ENCODE data around the gene GRIK3. TPM values are rescaled to one million over a fixed set of nuclear protein-coding genes. Genes with fewer than 3 reads are reported as not detected.

Gene GRIK3
- total RNA-seq, 1 donor from 2014 or later: not detected

DNA sequence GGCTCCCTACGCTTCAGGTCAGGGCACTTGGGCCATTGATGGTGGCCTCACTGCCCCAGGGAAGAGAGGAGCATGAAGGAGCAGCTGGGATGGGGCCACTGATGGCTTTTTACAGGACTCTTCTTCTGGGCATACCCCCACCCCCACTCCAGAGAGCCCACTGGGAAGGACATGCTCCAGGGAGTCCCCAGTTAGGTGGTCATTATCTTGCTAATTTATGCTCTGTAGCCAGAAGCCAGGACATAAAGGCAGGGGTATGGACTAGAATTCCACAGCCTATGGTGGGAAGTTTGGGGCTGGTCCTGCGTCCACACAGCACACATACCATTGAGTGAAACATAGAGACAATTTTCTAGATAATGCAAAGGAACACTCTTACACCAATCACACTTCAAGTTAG lies 8.8 kb upstream of the GRIK3 start:
- intact Hi-C loops (cut with micrococcal nuclease): no loop called here

DNA sequence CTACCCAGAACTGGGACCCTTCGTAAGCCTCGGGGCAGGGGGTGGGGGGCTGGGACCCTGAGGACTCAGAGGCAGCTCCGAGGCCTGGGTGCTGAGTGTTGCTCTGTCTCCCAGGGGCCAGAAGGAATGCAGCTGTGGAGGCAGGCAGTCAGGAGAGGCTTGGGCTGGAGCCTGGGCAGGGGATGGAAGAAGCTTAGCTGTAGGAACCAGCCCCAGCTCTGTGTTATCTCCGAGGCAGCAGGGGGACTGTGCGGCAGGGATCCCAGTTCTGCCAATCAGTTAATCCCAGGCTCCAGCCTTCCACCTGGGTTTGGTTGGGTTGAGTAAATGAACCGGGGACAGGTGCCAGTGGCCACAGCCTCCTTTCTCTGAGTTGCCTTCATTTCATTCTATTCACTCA lies 8.2 kb upstream of the GRIK3 start:
- intact Hi-C loops (cut with micrococcal nuclease): no loop called here

DNA sequence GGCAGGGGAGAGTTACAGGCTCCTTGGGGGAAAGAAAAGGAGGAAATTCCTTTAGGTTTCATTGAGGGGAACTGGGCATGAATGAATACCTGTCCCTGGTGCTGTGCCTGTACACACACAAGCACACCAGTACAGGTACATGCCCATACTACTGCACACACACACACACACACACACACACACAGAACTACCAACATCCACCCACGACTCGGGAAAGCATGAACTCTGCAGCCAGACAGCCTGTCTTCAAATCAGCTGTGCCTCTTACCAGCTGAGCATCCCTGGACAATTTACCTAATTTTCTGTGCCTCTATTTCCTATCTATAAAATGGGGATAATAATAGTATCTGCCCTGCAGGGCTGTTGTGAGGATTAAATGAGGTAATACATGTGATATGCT lies 7.2 kb upstream of the GRIK3 start:
- intact Hi-C loops (cut with micrococcal nuclease): no loop called here

DNA sequence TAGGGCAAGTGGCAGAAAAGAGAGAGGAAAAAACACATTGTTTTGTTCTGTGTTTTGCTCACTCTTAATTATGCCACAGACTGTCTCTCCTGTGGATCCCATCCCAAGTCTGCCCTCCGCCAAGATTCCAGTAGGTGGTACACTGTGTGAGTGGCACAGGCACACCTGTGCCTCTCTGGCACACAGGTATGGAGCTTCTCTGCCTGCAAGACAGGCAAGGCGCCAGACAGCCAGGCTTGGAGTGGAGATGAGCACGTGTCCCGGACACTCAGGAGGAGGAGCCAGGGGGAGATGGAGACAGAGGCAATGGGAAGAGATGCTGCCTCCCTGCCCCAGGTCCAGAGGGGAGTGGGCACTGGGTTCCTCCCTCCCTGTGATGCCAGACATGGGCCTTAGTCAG lies 6.5 kb upstream of the GRIK3 start:
- intact Hi-C loops (cut with micrococcal nuclease): no loop called here

DNA sequence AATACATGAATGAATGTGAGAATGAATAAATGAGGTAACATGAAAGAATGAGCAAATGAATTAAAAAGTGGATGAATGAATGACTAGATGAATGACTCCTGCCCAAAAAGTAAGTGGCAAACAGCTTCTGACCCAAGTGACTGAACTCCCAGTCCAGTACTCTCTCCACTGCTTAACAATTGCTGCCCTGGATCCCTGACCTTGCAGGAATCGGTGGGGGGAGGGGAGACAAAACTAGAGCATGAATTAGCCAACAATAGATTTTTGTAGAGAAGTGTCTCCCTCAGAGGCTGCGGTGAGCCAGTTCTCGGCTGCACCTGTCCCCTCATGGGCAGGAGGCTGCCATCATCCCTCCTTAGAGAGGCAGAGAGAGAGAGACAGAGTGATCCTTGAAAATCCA lies 5.9 kb upstream of the GRIK3 start:
- intact Hi-C loops (cut with micrococcal nuclease): no loop called here

DNA sequence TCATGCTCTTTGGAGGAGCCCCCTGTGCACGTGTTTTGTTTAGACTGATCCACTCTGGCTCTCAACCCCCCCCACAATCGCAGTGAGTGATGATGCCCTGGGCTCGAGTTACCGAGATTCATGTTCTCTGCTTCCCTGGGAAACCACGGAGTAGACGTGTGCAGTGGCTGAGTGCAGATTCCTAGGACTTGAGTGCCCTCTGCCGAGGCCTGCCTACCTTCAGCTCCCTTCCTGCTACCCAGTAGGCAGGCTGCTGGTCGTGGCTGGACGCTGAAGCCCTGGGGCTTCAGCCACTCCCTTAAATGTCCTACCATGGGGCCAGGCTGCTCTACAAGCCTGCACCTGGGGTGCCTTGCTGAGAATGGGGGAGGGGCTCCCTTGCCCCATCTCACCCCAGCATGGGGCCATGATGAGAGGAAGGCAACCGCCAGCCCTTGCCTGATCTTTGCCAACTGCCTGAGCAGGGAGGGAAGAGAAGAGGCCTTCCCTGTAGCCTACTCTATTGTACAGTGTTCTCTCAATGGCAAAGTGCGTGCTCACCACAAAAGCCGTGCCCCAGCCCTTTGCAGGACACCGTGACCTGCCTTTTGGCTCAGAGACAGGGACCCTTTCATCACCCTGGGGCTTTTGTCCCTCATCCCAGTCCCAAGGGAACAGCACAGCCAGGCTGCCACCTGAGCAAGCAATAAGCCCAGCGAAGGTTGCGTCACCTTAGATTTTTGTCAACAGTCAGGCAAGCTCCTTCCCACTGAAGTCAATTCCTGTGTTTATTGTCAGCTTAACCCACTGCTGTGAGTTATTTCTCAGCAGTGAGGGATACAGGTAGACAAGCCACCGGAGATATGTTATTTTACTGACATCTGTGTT lies 4.1 kb upstream of the GRIK3 start:
- intact Hi-C loops (cut with micrococcal nuclease): no loop called here

DNA sequence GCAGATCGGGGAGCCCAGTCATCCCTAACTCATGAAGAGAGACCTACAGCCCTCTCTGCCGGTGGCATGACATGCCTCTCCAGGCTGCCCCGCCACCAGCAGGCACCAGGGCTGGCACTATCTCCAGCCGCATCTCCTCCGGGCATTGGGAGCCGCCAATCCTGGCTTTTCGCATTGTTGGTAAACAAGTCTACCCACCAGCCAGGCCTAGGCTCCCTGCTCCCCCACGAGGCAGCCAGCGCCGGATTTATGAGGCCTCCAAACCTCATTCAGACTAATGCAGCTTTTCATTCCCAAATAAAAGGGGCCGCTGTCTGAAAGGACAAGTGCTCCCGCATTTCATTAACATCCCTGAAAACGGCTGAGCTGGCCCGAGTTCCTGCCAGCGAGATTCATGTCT lies 3.4 kb upstream of the GRIK3 start:
- intact Hi-C loops (cut with micrococcal nuclease): no loop called here

DNA sequence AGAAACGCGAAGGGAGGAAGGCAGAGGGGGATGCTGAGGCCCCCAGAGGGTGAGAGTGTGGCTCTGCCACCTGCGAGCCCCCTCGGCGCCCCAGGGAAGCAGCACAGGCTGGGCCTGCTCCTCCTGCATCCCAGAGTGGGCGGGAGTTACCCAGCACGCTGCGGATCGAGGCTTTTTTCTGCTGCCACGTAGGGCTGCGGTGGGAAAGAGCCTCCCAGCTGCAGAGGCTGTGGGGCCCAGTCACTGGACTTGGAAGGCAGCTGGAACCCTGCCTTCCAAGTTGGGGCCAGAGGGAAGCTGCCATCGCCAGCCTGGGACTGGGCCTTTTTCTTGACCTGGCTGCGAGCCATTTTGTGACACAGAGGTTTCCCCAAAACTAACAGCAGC lies 2.3 kb upstream of the GRIK3 start:
- intact Hi-C loops (cut with micrococcal nuclease): no loop called here

DNA sequence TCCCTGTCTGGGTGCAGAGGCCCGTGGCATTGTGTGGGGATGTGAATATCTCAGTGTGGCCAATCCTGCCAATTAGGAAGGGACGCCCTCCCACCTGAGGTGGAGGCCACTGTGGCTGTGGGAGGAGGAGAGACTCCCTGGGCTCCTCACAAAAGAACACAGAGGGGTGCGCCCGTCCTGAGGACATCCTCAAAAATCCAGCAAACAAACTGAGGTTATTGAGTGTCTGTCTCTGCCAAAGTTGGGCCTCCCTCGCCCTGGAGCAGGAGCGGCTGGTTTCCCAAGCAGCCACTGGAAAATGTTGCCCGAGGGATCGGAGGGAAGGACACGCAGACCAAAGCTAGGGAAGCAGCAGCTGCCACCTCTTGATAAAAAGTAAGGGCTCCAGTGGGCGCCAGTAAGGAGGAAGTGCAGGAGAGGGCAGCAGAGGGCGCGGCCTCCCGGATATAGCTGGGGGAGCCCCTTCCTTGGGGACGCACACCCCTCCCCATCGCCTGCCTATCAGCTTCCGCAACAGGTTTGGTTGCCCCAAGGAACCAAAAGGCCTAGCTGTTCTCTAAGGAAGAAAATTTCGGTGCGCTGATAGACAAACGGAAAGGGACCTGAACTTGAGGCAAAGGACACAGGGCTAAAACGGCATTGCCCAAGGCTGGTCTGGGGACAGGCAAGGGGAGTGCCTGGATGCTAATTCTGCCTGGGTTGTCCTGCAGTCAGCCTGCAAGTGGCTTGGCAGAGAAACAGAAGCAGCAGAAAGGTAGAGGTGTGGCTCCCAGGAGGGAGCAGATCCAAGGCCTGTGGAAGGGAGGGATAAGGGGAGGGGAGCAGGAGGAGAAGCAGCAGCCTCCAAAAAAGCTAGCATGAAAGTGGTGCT lies 1.7 kb upstream of the GRIK3 start:
- intact Hi-C loops (cut with micrococcal nuclease): no loop called here

DNA sequence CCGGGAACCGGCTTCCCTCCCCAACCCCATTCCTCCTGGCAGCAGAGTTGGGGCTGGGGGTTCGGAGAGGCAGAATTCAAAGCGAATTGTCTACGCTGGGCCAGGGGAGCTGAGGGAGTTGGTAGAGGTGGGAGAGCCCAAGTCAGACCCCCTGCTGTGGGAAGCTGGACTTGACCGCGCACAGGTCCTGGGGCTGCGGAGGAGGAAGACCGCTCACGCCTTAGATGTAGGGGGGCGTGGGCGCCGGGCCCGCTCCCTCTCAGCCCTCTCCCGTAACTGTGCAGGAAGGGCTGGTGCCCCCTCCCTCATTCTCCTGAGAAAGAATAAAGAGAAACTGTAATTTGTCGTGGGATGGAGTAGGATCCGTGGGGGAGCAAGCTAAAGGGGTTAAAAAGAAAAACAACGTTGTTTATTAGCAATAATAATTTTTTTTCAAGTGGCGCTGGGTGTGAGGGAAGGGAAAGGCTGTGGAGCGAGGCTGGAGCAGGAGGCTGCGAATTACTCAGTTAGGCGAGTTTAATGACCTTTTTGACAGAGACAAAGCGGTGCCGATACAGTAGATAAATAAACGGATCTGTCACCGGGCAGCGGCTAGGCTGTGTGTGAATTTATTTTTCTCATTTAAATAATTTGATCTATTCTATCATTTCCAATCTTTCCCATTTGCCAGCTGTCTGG lies 838 bp upstream of the GRIK3 start:
- intact Hi-C loops (cut with micrococcal nuclease): no loop called here

DNA sequence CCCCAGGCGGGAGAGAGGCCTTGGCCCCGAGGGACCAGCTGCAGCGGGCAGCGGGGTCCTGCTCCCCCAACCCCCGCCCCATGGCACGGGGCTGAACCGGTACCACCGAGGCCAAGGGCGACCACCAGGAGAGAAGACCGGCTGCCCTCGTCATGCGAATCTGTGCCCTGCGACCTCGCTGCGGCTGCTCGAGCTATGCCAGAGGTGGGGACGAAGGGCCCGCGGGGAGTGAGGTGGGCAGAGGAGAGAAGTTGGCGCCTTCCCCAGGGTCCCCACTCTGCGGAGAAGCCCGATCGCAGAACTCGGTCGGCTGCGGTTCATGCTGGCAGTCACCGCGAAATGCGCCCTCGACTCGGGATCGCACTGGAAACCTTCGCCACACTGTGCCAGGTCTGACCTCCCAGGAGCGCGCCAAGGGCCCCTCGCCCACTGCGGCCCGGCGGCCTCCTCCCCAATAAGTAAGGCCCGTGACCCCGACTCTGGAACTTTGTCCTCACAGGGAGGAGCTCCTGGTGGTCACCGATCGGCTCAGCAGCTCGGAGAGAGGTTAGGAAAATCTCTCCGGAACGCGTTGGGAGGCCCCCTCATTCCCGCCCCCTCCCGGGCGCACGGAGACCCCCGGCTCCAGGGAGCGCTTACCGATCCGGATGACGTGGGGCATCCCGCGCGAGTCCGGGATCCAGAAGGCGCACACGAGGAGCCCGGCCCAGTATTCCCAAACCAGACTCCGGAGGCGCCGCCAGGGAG lies 787 bp downstream of the GRIK3 start:
- intact Hi-C loops (cut with micrococcal nuclease): no loop called here

DNA sequence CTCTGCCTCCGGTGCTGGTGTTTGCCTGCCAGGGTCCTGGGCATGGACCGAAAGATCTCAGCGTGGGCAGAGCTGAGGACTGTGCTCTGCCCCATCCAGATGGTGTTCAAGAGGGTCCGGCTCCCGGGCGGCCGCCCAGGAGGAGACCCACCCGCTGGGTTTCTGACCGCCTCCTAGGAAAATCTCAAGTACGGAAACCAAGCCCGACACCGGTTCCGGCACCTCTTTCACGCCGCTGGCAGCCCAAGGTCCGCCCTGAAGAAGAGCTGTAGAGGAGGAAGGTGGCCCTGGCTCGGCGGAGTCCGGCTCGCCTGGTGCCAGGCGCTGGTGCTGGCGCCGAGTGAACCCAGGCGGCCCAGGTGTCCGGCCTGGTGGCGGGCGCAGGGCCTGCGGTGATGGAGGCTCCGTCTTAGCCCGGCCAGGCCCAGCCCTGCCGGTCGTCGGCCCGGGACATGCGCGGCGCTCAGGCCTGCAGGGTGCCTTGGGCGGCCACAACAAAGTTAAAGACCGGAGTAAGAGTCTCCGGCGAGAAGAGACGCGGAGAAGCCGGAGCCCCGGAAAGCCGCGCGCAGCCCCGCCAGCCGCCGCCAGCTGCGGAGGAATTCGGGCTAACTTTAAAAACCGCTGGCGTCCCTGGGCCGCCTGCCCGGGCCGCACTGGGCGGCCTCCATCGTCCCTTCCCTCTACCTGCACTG lies 1.5 kb downstream of the GRIK3 start:
- intact Hi-C loops (cut with micrococcal nuclease): no loop called here

DNA sequence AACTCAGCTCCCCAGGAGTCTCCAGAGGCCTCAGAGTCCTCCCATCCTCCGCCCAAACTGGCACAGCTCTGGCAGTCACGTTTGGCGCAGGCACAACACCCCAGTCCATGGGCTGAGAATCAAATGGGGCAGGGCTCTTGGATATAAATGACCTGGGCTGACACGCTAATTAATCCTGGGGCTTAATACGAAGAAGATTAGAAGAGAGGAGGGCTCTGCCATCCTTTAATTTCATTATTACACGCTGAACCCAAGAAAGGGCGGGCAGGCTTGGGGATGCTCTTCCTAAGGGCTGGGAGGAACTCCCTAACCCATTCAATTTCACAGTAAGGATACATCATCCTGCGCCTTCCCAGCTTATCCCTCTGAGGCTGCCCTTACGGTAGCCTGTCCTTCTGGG lies 2.4 kb downstream of the GRIK3 start:
- intact Hi-C loops (cut with micrococcal nuclease): no loop called here

DNA sequence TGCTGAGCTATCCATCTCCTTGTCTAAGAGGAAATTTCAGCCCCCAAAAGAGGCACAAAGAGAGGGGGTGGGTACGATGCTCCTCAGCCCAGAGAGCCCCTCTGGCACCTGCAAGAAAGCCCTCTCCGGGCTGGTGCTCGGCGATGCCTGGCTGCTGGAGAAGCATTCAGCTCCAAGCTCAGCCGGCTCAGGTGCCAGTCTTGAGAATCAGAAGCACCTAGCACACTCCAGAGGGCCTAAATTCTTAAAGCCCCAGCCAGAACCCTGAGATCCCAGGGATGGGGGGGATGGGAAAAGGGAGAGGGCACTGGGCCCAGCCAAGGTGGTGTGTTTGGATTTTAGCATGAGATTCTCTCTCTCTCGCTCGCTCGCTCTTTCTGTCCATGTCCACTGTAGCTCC lies 2.9 kb downstream of the GRIK3 start:
- intact Hi-C loops (cut with micrococcal nuclease): no loop called here

DNA sequence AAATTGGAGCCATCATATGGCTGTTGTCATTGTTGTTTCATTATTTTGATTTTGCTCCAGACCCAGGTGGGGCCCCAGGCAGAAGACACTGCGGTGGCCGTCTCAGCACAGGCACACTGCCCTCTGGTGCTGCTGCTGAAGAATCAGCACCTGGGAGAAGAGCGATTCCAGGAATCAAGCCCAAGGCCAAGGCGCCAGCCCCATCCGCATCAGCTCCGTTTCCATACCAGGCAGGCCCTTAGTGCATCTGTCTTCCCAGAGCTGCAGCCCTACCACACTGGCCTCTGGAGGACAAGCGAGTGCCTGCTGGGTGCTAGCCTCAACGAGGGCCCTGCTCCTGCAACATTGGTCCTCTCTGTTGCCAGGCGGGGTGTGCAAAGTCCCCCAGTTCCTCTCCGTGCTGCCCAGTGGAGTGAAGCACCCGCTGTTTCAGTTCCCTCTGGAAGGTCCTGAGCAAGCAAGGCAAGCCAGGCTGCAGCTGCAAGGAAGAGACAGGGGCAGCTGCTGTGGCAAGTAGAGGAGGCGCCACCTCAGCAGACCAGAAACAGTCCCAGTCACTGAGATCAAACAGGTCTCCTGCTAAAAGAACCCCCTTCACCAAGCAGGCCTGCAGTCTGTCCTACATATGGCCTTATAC lies 5.2 kb downstream of the GRIK3 start:
- intact Hi-C loops (cut with micrococcal nuclease): no loop called here

DNA sequence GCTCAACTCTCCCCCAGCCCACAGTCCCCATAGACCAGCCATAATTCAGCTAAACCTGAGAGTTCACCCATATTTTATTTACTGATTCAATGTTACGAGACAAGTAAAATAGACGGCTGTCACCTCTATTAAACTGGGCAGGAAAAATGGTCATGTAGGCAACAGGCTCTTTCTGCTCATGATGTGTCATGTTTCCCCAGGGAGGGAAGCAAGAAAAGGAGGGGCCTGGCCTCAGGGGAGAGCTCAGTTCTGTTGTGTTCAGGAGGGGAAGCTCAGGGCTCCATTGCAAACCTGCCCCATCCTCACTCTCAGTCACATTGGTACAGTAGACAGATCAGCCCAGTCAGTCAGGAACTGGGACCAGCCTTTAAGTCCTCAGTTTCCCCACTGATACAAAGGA lies 12.8 kb downstream of the GRIK3 start:
- intact Hi-C loops (cut with micrococcal nuclease): no loop called here

DNA sequence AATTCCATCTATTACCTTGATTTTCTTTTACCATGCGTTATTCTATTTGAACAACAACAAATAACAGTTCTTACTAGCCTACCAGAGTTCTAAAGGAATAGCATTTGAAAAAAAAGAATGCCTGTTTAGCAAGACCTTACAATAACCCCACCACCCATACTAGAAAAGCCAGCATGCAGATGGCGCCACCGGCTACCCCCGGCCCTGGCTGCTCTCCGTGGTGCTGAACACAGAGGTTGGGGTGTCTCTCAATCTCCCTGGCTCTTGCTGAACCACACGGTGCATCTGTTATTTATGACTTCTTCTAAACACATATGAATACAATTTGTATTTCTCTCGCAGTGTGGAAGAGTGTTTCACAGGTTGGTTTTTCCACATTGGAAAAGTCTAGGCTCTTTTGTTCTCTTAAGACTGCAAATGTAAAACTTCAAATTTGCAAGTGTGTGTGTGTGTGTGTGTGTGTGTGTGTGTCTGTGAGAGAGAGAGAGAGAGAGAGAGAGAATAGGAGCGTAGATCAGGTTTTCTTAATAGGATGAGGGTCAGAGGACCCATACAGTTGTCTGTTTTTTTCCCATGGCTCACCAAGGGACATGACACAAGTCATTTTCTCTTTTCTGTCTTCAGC lies 13.6 kb downstream of the GRIK3 start:
- intact Hi-C loops (cut with micrococcal nuclease): no loop called here

DNA sequence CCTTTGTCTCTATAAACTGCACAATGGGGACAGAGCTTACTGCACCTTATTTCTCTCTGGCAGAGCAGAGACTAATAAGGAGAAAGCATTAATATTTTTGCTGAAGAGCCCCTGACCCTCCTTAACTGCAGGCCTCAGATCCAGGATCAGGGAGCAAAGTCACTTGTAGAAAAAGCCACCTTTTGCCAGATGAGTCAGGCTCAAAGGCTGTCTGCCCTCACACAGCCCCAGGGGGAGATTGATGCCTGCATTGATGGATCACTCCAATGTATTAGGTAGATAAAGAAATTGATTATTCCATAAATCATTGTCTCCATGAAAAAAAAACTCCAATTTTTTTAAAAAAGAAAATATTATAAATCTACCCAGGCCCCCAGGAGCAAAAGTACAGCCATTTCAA lies 15.8 kb downstream of the GRIK3 start:
- intact Hi-C loops (cut with micrococcal nuclease): no loop called here

DNA sequence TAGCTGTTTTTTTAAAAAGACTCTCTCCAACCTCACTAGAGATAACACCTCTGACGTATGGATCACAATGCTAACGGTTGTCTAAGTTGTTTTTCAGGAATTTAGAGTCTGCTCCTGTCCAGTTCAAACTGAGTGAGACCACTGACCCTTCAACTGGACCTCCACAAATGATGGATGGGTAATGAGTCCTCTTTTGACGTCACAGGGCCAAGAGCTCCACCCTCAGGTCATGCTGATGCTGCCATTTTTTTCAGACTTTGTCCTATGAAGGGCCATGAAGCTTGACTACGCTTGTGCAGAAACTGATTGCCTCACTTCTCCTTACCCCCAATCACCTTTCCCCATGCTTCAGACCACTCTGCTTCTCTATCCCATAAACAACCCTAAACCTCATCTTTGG lies 16.6 kb downstream of the GRIK3 start:
- intact Hi-C loops (cut with micrococcal nuclease): no loop called here

DNA sequence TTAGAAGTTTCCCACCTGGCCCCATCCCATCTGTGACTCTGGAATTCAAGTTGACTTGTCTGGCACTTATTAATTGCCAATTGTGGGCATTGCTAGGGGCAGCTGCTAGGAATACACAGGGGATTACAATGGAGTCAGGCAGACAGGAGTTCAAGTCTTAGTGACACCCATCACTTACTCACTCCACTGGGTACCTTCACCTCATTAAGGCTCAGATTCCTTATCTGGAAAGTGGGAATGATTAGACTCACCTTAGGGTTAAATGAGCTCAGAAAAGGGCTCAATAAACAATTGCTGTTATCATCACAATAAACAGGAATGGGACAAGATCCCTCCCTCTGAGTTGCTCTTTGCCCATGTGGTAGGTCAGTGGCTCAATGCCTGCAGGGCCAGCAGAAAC lies 18.2 kb downstream of the GRIK3 start:
- intact Hi-C loops (cut with micrococcal nuclease): no loop called here

All from T-helper 2 cell treated with Interferon-gamma antibody and Interleukin-4, amounts not matched to agents 100 ng/mL and 5 ng/mL, for 36 hours (primary cell).